SK-N-SH (cell line): ENCODE measurements around the gene HEMK1. TPM values are rescaled to one million over a fixed set of nuclear protein-coding genes. Genes with fewer than 3 reads are reported as not detected.

Source experiments
- CTCF ChIA-PET: fragments of 300-600, 350-600 bp; formaldehyde crosslinking; extraction: SDS; loops from one replicate; lab custom pipeline; 2021; lab: Yijun Ruan, JAX
- POLR2A ChIA-PET: fragments of 350-600 bp; sonication (Branson Sonifier 250); formaldehyde crosslinking; extraction: SDS; loops from one replicate; lab custom pipeline; 2020; ENCODE audit warnings: antibody characterized with exemption, inconsistent platforms; lab: Yijun Ruan, JAX
- DNase-seq: peaks from one replicate; pipeline ENCODE4 v3.0.0; 2012
- H2AFZ ChIP-seq: fragments of 200-600 bp; sonication (generic); 2 replicates; pipeline ENCODE4 v1.8.1; 2016; ENCODE audit warnings: antibody characterized with exemption, mild to moderate bottlenecking, low read depth
- H3F3A ChIP-seq: fragments of 200-600 bp; sonication (generic); replicated peaks from 2 replicates; pipeline ENCODE3; 2016; ENCODE audit warnings: antibody characterized with exemption, mild to moderate bottlenecking; ENCODE audit not compliant: insufficient read depth
- H3K27ac ChIP-seq, 2 experiments: fragments of 200-500 bp in 1 of 2; fragments of 200-600 bp in 1 of 2; sonication (Bioruptor generic) in 1 of 2; sonication (generic), shearing (Covaris generic) in 1 of 2; 2 replicates each; pipeline versions ENCODE4 v1.5.1 to v1.6.1; 2014 to 2016; ENCODE audit warnings: low read depth in 2 of 2, inconsistent platforms in 1 of 2, low read length in 1 of 2, mild to moderate bottlenecking in 1 of 2, mixed read lengths in 1 of 2
- H3K27me3 ChIP-seq: fragments of 200-600 bp; sonication (generic), shearing (Covaris generic); 2 replicates; pipeline ENCODE4 v1.6.1; 2016; ENCODE audit warnings: mixed run types; ENCODE audit not compliant: insufficient read depth
- H3K36me3 ChIP-seq, 2 experiments: fragments of 200-500 bp in 1 of 2; fragments of 200-600 bp in 1 of 2; sonication (Bioruptor generic) in 1 of 2; sonication (generic) in 1 of 2; replicated peaks in 1 of 2; 2 replicates each; pipeline versions ENCODE3 to v1.5.1; 2014 to 2016; ENCODE audit warnings: low read length in 1 of 2, mild to moderate bottlenecking in 1 of 2; ENCODE audit not compliant: insufficient read depth in 2 of 2, control insufficient read depth in 1 of 2
- H3K4me1 ChIP-seq, 2 experiments: fragments of 200-500 bp in 1 of 2; fragments of 200-600 bp in 1 of 2; sonication (Bioruptor generic) in 1 of 2; sonication (generic), shearing (Covaris generic) in 1 of 2; 2 replicates each; pipeline versions ENCODE4 v1.5.1 to v1.6.1; 2014 to 2016; ENCODE audit warnings: low read depth in 1 of 2, low read length in 1 of 2, mixed run types in 1 of 2; ENCODE audit not compliant: insufficient read depth in 2 of 2, control insufficient read depth in 1 of 2
- H3K4me2 ChIP-seq: fragments of 200-600 bp; sonication (generic), shearing (Covaris generic); 2 replicates; pipeline ENCODE4 v1.6.1; 2017; ENCODE audit warnings: mixed run types
- H3K4me3 ChIP-seq, 2 experiments: fragments of 200-500 bp in 1 of 2; fragments of 200-600 bp in 1 of 2; sonication (Bioruptor generic) in 1 of 2; sonication (generic), shearing (Covaris generic) in 1 of 2; 2 replicates each; pipeline versions ENCODE4 v1.5.1 to v1.8.1; 2014 to 2016; ENCODE audit warnings: low read depth in 2 of 2, inconsistent platforms in 1 of 2, low read length in 1 of 2, mild to moderate bottlenecking in 1 of 2, mixed read lengths in 1 of 2, moderate library complexity in 1 of 2
- H3K79me2 ChIP-seq: fragments of 200-600 bp; sonication (generic); 2 replicates; pipeline ENCODE4 v1.8.1; 2017; ENCODE audit warnings: mild to moderate bottlenecking; ENCODE audit not compliant: insufficient read depth
- H3K9ac ChIP-seq: fragments of 200-600 bp; sonication (generic); 2 replicates; pipeline ENCODE4 v1.6.1; 2017; ENCODE audit warnings: mixed run types
- H3K9me2 ChIP-seq: fragments of 200-600 bp; sonication (generic); 2 replicates; pipeline ENCODE4 v1.6.1; 2017; ENCODE audit warnings: mixed run types
- H3K9me3 ChIP-seq: fragments of 200-600 bp; sonication (generic); 2 replicates; pipeline ENCODE4 v1.6.1; 2017; ENCODE audit warnings: mixed run types, mild to moderate bottlenecking, moderate library complexity
- H4K20me1 ChIP-seq: fragments of 200-600 bp; sonication (generic); 2 replicates; pipeline ENCODE4 v1.6.1; 2017; ENCODE audit warnings: mild to moderate bottlenecking, mixed run types; ENCODE audit not compliant: insufficient read depth
- CHD2 ChIP-seq: fragments of 150-350 bp; IDR thresholded peaks from 2 replicates; pipeline ENCODE4 v1.6.1; 2018; ENCODE audit warnings: low read length; ENCODE audit not compliant: partially characterized antibody
- ELF1 ChIP-seq: IDR thresholded peaks from 2 replicates; pipeline ENCODE4 v1.4.0; 2012
- EP300 ChIP-seq, 2 experiments: IDR thresholded peaks; 2 replicates each; pipeline versions ENCODE4 v1.4.0 to v1.6.1; 2012; ENCODE audit warnings: borderline replicate concordance in 1 of 2, low read depth in 1 of 2, low read length in 1 of 2
- EZH2phosphoT487 ChIP-seq: fragments of 200-600 bp; sonication (generic); IDR thresholded peaks from 2 replicates; pipeline ENCODE4 v1.6.1; 2017; ENCODE audit warnings: low read depth, mixed run types, mild to moderate bottlenecking, antibody characterized with exemption, moderate library complexity, borderline replicate concordance
- FOSL2 ChIP-seq: IDR thresholded peaks from 2 replicates; pipeline ENCODE4 v1.4.0; 2012; ENCODE audit warnings: low read depth, mild to moderate bottlenecking, moderate library complexity, borderline replicate concordance
- FOXJ3 ChIP-seq: sonication (generic); formaldehyde crosslinking; IDR thresholded peaks from 2 replicates; pipeline ENCODE4 v1.5.1; 2020; ENCODE audit warnings: mild to moderate bottlenecking, missing genetic modification reagents
- FOXM1 ChIP-seq: IDR thresholded peaks from 2 replicates; pipeline ENCODE4 v1.4.0; 2012; ENCODE audit warnings: low read depth, mild to moderate bottlenecking
- GABPA ChIP-seq: IDR thresholded peaks from 2 replicates; pipeline ENCODE4 v1.4.0; 2012; ENCODE audit warnings: low read depth, mild to moderate bottlenecking
- JUND ChIP-seq: IDR thresholded peaks from 2 replicates; pipeline ENCODE4 v1.4.0; 2012
- MEF2A ChIP-seq: IDR thresholded peaks from 2 replicates; pipeline ENCODE4 v1.4.0; 2012; ENCODE audit warnings: low read depth, borderline replicate concordance
- MXI1 ChIP-seq: IDR thresholded peaks from 2 replicates; pipeline ENCODE4 v1.6.1; 2012; ENCODE audit warnings: mild to moderate bottlenecking, low read depth, low read length, improper control_type of control experiment
- NFIC ChIP-seq: IDR thresholded peaks from 2 replicates; pipeline ENCODE4 v1.4.0; 2012; ENCODE audit warnings: borderline replicate concordance
- NRF1 ChIP-seq: IDR thresholded peaks from 2 replicates; pipeline ENCODE4 v1.6.1; 2012; ENCODE audit warnings: low read depth, mild to moderate bottlenecking, low read length
- POLR2AphosphoS5 ChIP-seq: IDR thresholded peaks from 2 replicates; pipeline ENCODE4 v1.6.1; 2012; ENCODE audit warnings: low read depth, low read length
- RAD21 ChIP-seq: IDR thresholded peaks from 2 replicates; pipeline ENCODE4 v1.6.1; 2012; ENCODE audit warnings: mild to moderate bottlenecking, low read length
- RCOR1 ChIP-seq: fragments of 150-350 bp; IDR thresholded peaks from 2 replicates; pipeline ENCODE4 v1.6.1; 2017; ENCODE audit warnings: antibody characterized with exemption, low read length
- RFX5 ChIP-seq: IDR thresholded peaks from 2 replicates; pipeline ENCODE4 v1.6.1; 2012; ENCODE audit warnings: mild to moderate bottlenecking, improper control_type of control experiment, low read length
- RXRA ChIP-seq: IDR thresholded peaks from 2 replicates; pipeline ENCODE4 v1.4.0; 2012; ENCODE audit warnings: low read depth, mild to moderate bottlenecking, borderline replicate concordance
- SIN3A ChIP-seq: IDR thresholded peaks from 2 replicates; pipeline ENCODE4 v1.6.1; 2012; ENCODE audit warnings: low read depth, mild to moderate bottlenecking, low read length, moderate library complexity, borderline replicate concordance
- SMC3 ChIP-seq: IDR thresholded peaks from 2 replicates; pipeline ENCODE4 v1.6.1; 2012; ENCODE audit warnings: low read depth, low read length, improper control_type of control experiment
- TAF1 ChIP-seq: IDR thresholded peaks from 2 replicates; pipeline ENCODE4 v1.6.1; 2012; ENCODE audit warnings: low read depth, mild to moderate bottlenecking, low read length, moderate library complexity, borderline replicate concordance
- TCF12 ChIP-seq: IDR thresholded peaks from 2 replicates; pipeline ENCODE4 v1.4.0; 2012
- ZBTB33 ChIP-seq: IDR thresholded peaks from 2 replicates; pipeline ENCODE4 v1.4.0; 2012; ENCODE audit warnings: low read depth, borderline replicate concordance
- WGBS: methylation state at CpG from one replicate; pipeline ENCODE4 v1.1.6; 2017; ENCODE audit warnings: low lambda C conversion rate; 5-methylcytosine and 5-hydroxymethylcytosine counted together
- polyA plus RNA-seq, 3 experiments: library from polyadenylated mRNA; depleted of rRNA; stranded (reverse); fragments of >200 nt; gene quantifications; 2 replicates each; pipeline ENCODE4 v1.2.3, GENCODE V29; 2012
- TF ChIP-seq, protein P1 (sequence below): IDR thresholded peaks from 2 replicates; pipeline ENCODE4 v1.6.1; 2012; ENCODE audit warnings: mild to moderate bottlenecking, low read depth, low read length, moderate library complexity
- TF ChIP-seq, protein P2 (sequence below): fragments of 150-350 bp; IDR thresholded peaks from 2 replicates; pipeline ENCODE4 v1.6.1; 2016; ENCODE audit warnings: mild to moderate bottlenecking, low read depth, low read length
- TF ChIP-seq, protein P3 (sequence below): IDR thresholded peaks from 2 replicates; pipeline ENCODE4 v1.4.0; 2012; ENCODE audit warnings: low read depth, borderline replicate concordance

The HEMK1 gene
- polyA plus RNA-seq, 1 of the 3 experiments (the other 2 are of a cell fraction): 15.4 TPM

GRCh38 chr3:50600841-50601591, 31.7 kb downstream of the HEMK1 start:
- Histone ChIP-seq H2AFZ (peak overlapping the region; percentile 87), H3K9me2 (no peaks in the 10 kb centered on the region), H3K27me3 (no peaks in the 10 kb centered on the region), H3F3A (no peaks in the 10 kb centered on the region), H3K36me3 (no peaks in the 10 kb centered on the region), H3K4me2 (peak overlapping the region; percentile 51), H4K20me1 (no peaks in the 10 kb centered on the region), H3K4me3 (no peak overlapping the region; a peak in 1 of 4 replicates), H3K9me3 (no peaks in the 10 kb centered on the region), H3K79me2 (no peaks in the 10 kb centered on the region), H3K4me1 (peaks cover 17 to 38% of the 10 kb centered on the region in 2 experiments), H3K27ac (peak overlapping the region; percentile 70 to 93), H3K9ac (peak overlapping the region; percentile 57)
- DNase-seq: peak; percentile 91
- WGBS: 1% methylated on average over 6 of the region's 14 CpGs
- ChIA-PET CTCF (interaction anchor here (0.9 to 25.1 kb wide), 4 partner anchors 13 to 788 kb away, joined by 3 to 648 read pairs (median 58); partner anchors contain the start of genes C3orf18, CISH, HEMK1 and MAPKAPK3), POLR2A (interaction anchor here (0.7 to 2.8 kb wide), 6 partner anchors 9 to 1550 kb away, joined by 3 to 23 read pairs (median 4); partner anchors contain the start of genes CISH and HEMK1)
- TF ChIP-seq POLR2AphosphoS5: 0 out of 2 replicates have a peak, but pooled peaks have one; percentile 14
- TF ChIP-seq EZH2phosphoT487: no peak
- TF ChIP-seq SIN3A: peak; percentile 43; the same call in 1 of the 2 replicates
- TF ChIP-seq TAF1: no peak
- TF ChIP-seq TCF12: peak; percentile 62
- TF ChIP-seq FOSL2: no peak
- 0 out of 2 replicates have a peak, but pooled peaks have one; percentile 30 for TF ChIP-seq FOXJ3
- TF ChIP-seq, protein P1, sequence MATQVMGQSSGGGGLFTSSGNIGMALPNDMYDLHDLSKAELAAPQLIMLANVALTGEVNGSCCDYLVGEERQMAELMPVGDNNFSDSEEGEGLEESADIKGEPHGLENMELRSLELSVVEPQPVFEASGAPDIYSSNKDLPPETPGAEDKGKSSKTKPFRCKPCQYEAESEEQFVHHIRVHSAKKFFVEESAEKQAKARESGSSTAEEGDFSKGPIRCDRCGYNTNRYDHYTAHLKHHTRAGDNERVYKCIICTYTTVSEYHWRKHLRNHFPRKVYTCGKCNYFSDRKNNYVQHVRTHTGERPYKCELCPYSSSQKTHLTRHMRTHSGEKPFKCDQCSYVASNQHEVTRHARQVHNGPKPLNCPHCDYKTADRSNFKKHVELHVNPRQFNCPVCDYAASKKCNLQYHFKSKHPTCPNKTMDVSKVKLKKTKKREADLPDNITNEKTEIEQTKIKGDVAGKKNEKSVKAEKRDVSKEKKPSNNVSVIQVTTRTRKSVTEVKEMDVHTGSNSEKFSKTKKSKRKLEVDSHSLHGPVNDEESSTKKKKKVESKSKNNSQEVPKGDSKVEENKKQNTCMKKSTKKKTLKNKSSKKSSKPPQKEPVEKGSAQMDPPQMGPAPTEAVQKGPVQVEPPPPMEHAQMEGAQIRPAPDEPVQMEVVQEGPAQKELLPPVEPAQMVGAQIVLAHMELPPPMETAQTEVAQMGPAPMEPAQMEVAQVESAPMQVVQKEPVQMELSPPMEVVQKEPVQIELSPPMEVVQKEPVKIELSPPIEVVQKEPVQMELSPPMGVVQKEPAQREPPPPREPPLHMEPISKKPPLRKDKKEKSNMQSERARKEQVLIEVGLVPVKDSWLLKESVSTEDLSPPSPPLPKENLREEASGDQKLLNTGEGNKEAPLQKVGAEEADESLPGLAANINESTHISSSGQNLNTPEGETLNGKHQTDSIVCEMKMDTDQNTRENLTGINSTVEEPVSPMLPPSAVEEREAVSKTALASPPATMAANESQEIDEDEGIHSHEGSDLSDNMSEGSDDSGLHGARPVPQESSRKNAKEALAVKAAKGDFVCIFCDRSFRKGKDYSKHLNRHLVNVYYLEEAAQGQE: no peak
- TF ChIP-seq RFX5: no peak
- no peak for TF ChIP-seq NRF1
- TF ChIP-seq NFIC: peak; percentile 79
- peak; percentile 32; the same call in 1 of the 2 replicates for TF ChIP-seq RCOR1
- 0 out of 2 replicates have a peak, but pooled peaks have one; percentile 12 for TF ChIP-seq ZBTB33
- TF ChIP-seq JUND: no peak; the same call in 1 of the 2 replicates
- TF ChIP-seq, protein P2, sequence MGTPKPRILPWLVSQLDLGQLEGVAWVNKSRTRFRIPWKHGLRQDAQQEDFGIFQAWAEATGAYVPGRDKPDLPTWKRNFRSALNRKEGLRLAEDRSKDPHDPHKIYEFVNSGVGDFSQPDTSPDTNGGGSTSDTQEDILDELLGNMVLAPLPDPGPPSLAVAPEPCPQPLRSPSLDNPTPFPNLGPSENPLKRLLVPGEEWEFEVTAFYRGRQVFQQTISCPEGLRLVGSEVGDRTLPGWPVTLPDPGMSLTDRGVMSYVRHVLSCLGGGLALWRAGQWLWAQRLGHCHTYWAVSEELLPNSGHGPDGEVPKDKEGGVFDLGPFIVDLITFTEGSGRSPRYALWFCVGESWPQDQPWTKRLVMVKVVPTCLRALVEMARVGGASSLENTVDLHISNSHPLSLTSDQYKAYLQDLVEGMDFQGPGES: no peak
- TF ChIP-seq EP300 (IDR thresholded peaks at IDR 0.05; ENCODE audit: borderline replicate concordance in 1 of 2, low read depth in 1 of 2, low read length in 1 of 2): peak; percentile 60 to 75; a peak in 3 of 4 replicates
- TF ChIP-seq RAD21: peak; percentile 16; the same call in 1 of the 2 replicates
- TF ChIP-seq FOXM1: no peak
- TF ChIP-seq RXRA: peak; percentile 39; the same call in 1 of the 2 replicates
- no peak for TF ChIP-seq SMC3
- no peak for TF ChIP-seq GABPA
- peak; percentile 64 for TF ChIP-seq CHD2
- TF ChIP-seq MEF2A: no peak; the same call in 1 of the 2 replicates
- TF ChIP-seq ELF1: no peak
- peak; percentile 76; the same call in 1 of the 2 replicates for TF ChIP-seq MXI1
- TF ChIP-seq, protein P3, sequence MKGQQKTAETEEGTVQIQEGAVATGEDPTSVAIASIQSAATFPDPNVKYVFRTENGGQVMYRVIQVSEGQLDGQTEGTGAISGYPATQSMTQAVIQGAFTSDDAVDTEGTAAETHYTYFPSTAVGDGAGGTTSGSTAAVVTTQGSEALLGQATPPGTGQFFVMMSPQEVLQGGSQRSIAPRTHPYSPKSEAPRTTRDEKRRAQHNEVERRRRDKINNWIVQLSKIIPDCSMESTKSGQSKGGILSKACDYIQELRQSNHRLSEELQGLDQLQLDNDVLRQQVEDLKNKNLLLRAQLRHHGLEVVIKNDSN: peak; percentile 34; the same call in 1 of the 2 replicates
